ENCODE results near the gene IPCEF1.
"Not testable (repeated sequence)": the region's sequence is repeated elsewhere in the genome, so short reads cannot be mapped to it uniquely, and the experiment has no call there.

DNA sequence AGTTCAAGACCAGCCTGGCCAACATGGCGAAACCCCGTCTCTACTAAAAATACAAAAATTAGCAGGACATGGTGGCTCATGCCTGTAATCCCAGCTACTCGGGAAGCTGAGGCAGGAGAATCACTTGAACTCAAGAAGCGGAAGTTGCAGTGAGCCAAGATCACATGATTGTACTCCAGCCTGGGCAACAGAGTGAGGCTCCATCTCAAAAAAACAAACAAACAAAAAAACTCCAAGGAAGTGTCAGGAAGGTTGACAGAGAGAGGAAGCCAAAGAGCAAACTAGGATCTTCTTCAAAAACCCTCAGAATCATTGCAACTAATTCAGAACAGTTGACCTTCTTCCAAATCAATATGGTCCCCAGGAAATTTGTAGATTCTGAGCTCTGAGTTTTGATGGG is 154.9 kb downstream of the IPCEF1 start:
- not testable (repeated sequence) for TF ChIP-seq EZH2phosphoT487 (IDR thresholded peaks at IDR 0.05; ENCODE audit: low read depth, severe bottlenecking, unreplicated experiment); EZH2 (IDR thresholded peaks at IDR 0.05; ENCODE audit: borderline replicate concordance)
- TF ChIP-seq, protein P1, sequence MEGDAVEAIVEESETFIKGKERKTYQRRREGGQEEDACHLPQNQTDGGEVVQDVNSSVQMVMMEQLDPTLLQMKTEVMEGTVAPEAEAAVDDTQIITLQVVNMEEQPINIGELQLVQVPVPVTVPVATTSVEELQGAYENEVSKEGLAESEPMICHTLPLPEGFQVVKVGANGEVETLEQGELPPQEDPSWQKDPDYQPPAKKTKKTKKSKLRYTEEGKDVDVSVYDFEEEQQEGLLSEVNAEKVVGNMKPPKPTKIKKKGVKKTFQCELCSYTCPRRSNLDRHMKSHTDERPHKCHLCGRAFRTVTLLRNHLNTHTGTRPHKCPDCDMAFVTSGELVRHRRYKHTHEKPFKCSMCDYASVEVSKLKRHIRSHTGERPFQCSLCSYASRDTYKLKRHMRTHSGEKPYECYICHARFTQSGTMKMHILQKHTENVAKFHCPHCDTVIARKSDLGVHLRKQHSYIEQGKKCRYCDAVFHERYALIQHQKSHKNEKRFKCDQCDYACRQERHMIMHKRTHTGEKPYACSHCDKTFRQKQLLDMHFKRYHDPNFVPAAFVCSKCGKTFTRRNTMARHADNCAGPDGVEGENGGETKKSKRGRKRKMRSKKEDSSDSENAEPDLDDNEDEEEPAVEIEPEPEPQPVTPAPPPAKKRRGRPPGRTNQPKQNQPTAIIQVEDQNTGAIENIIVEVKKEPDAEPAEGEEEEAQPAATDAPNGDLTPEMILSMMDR (IDR thresholded peaks at IDR 0.05; ENCODE audit: poor library complexity): not testable (repeated sequence)
